IPS-20b (cell line): ENCODE measurements around the gene PPP2R2B.

Experiments used
- H3K27ac ChIP-seq: one replicate; pipeline ENCODE4 v1.5.1; 2013; ENCODE audit warnings: low read length
- H3K27me3 ChIP-seq: 2 replicates; pipeline ENCODE4 v1.6.1; 2013; ENCODE audit warnings: mild to moderate bottlenecking, low read length, inconsistent platforms; ENCODE audit not compliant: insufficient read depth
- H3K36me3 ChIP-seq: 2 replicates; pipeline ENCODE4 v1.6.1; 2013; ENCODE audit warnings: low read depth, mild to moderate bottlenecking, inconsistent platforms, low read length, moderate library complexity; ENCODE audit not compliant: insufficient read depth
- H3K4me1 ChIP-seq: 2 replicates; pipeline ENCODE4 v1.6.1; 2013; ENCODE audit warnings: mild to moderate bottlenecking, control low read depth, inconsistent platforms, low read length, moderate library complexity; ENCODE audit not compliant: insufficient read depth
- H3K4me3 ChIP-seq: 2 replicates; pipeline ENCODE4 v1.5.1; 2013; ENCODE audit warnings: mild to moderate bottlenecking, low read length, inconsistent platforms
- H3K9ac ChIP-seq: 2 replicates; pipeline ENCODE4 v1.6.1; 2013; ENCODE audit warnings: low read depth, mild to moderate bottlenecking, inconsistent platforms, low read length, moderate library complexity
- H3K9me3 ChIP-seq: 2 replicates; pipeline ENCODE4 v1.6.1; 2013; ENCODE audit warnings: mild to moderate bottlenecking, low read depth, low read length, inconsistent platforms; ENCODE audit not compliant: insufficient read depth

Gene PPP2R2B

DNA sequence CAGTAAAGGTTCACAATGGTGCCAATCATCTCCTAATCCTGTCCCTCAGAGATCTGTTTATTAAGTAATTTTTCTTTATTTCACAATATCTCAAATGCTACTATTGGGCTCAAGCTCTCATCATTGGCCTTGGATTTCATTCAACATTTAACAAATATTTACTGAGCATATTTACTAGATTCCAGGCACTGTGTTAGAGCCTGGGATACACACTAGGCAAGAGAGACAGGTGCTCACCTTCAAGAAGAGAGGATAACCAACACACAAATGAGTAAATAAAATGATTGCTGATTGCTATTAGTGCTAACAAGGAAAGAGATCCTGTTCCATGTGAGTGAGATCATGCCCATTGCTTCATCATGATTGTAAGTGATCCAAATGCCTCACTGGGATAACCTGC lies 27.4 kb downstream of the PPP2R2B start:
- Histone ChIP-seq H3K36me3 (no peaks in the 10 kb centered on the region), H3K27ac (no peak overlapping the region), H3K4me1 (peaks cover 16% of the 10 kb centered on the region), H3K27me3 (no peaks in the 10 kb centered on the region), H3K9ac (no peak overlapping the region), H3K4me3 (no peak overlapping the region), H3K9me3 (no peaks in the 10 kb centered on the region)

DNA sequence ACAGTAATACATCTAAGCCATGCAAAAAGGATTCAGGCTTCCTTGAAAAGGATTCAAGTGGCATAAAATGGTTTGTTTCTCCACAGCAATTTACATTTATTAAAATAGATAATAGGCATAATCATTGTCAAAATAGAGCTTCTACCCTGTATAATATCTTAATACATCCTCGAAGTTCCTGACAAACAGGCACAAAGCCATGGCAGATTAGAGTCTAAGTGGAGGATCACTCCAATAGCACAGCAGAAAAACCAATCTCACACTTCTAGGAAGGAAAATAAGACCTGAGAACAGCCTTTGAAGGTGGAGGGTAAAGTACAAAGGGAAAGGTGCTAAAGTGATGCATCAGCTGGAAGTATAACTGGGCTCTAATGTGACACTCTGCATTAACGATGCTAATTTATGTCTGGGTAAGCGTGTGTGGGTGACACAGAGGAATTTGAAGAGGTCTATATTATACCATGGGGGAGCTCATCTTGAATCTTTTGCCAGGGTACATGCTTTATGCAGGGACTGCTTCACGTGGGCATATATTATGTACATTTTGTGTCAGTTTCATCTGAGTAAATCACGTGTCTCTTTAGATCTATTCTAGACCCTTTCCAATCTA lies 28.8 kb downstream of the PPP2R2B start:
- H3K36me3 ChIP-seq = no peaks in the 10 kb centered on the region
- H3K27me3 ChIP-seq = no peaks in the 10 kb centered on the region
- H3K4me3 ChIP-seq = no peak overlapping the region
- H3K9ac ChIP-seq = no peak overlapping the region
- H3K9me3 ChIP-seq = no peaks in the 10 kb centered on the region
- H3K4me1 ChIP-seq = peaks cover 16% of the 10 kb centered on the region
- no peak overlapping the region for H3K27ac ChIP-seq

DNA sequence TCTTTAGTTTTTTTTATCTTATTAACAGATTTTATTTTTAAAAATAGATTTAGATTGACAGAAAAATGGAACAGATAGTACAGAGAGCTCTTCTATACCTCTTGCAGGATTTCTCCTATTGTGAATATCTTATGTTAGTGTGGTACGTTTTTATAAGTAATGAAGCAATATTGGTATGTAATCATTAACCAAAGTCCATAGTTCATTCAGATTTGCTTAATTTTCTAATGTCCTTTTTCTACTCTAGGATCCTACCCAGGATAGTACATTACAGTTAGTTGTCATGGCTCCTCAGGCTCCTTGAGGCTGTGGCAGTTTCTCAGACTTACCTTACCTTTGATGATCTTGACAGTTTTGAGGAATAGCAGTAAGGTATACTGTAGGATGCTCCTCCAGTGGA lies 30.4 kb downstream of the PPP2R2B start:
- Histone ChIP-seq H3K4me1 (peaks cover 16% of the 10 kb centered on the region), H3K27ac (no peak overlapping the region), H3K36me3 (no peaks in the 10 kb centered on the region), H3K4me3 (no peak overlapping the region), H3K9me3 (no peaks in the 10 kb centered on the region; the same call in 1 of the 2 replicates), H3K27me3 (no peaks in the 10 kb centered on the region), H3K9ac (no peak overlapping the region)

DNA sequence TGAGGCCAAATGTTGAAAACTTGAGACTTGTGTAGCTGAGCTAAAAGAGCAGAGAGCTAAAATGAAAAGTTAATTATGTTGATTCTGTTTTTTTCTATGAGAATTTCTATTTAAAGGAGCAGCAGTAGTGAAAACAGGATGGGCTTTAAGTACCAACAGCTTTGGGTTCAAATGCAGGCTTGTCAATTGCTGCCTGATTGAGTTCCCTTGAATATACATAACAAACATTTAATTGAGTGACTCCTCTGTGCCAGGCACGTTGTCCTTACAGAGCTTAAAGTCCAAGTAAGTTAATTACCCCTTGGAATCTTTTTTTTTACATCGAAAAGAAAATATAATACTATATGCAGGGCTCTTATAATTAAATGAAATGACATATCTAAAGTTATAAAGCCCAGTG lies 38.5 kb downstream of the PPP2R2B start:
- no peaks in the 10 kb centered on the region; the same call in 1 of the 2 replicates for H3K9me3 ChIP-seq
- peak overlapping the region; percentile 69; the same call in 1 of the 2 replicates for H3K9ac ChIP-seq
- peaks cover 14% of the 10 kb centered on the region; the same call in 1 of the 2 replicates for H3K4me1 ChIP-seq
- H3K27me3 ChIP-seq = no peaks in the 10 kb centered on the region
- H3K36me3 ChIP-seq = no peaks in the 10 kb centered on the region
- H3K4me3 ChIP-seq = peak overlapping the region; percentile 50
- H3K27ac ChIP-seq = peak overlapping the region; percentile 86

DNA sequence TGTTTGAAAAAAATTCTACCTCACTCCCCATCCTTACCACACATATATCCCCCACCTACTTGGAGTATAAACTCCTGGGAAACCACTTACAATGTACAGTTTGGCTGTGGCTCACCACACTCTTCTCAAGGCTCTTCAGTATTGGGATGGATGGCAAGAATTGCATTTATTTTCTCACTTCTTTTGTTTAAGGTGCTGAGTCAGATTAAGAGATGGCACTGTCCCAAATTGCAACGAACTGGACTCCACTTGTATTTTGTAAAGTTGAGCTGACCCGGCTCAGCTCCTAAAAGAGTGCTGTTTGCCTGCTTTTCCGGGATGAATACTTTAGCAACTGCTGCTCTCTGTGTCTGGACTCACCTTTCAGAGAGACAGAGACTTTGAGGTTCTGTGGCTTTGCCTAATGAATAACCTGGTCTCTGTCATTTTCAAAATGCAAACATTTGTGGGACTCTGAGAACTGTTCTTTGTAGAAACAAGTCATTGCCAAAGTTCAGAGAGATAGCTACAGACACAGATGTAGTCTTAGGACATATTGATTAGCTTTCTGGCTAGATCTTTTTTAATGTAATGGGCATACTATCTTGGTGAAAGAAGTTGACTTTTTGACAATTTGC lies 42.2 kb downstream of the PPP2R2B start:
- H3K4me3 ChIP-seq = no peak overlapping the region

DNA sequence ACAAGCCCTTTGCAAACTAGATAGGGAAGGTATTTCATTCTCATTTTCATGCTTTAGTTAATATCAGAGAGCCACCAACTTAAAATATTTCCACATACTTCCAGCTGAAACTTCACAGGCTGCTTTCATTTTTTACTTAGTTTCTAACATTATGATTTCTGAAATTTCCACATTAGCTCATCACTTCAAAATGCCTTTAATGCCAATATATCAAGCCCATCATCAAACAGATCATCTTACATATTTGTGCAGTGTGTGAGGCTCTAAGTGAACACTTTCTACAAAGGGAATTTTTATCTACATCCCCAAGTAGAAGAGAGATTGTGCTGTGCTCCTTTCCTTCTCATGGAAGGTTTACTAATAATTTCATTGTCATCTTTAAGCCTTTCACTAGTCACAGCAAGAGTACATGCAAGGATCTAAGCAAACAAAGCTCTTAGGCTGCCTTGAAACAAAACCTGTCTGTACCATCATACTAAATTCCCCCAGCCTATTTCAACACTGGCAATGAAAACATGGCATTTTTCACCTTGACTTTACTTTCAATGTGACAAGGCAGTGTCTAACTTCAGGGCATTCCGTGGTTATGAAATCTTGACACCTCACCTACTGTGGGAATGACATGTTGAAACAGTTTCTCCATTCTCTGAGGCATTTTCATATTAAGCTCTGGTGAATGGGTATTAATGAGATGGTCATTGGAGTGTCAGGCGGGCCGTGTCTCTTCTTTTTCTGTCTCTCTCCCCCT lies 45.4 kb downstream of the PPP2R2B start:
- Histone ChIP-seq H3K4me3 (no peak overlapping the region), H3K36me3 (no peaks in the 10 kb centered on the region)

More for the DNA sequence above, 42.2 kb downstream of the PPP2R2B start:
- peaks cover 14% of the 10 kb centered on the region; the same call in 1 of the 2 replicates for H3K4me1 ChIP-seq
- H3K27me3 ChIP-seq = no peaks in the 10 kb centered on the region
- H3K36me3 ChIP-seq = no peaks in the 10 kb centered on the region
- no peak overlapping the region for H3K9ac ChIP-seq
- H3K9me3 ChIP-seq = no peaks in the 10 kb centered on the region
- no peak overlapping the region for H3K27ac ChIP-seq

DNA sequence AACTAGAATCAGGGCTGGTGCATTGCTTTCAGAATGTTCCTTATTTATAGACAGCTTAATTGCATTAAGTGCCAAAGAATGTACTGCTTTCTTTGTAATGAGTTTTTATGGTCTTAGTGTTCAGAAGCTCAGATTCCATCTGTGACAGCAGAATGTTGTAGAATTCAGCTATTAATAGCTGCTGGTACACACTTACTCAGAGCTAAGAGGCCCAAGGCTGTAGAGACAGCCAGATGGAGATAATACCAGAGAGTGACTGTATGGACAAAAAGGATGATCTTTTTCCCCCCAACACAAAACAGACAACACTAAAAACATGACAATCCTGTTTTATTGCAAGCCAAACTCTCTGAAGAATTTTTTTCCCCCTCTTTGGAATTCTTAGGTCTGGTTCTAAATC lies 50.2 kb downstream of the PPP2R2B start:
- no peak overlapping the region for H3K9ac ChIP-seq
- H3K27ac ChIP-seq = no peak overlapping the region
- H3K36me3 ChIP-seq = no peaks in the 10 kb centered on the region
- no peaks in the 10 kb centered on the region for H3K27me3 ChIP-seq
- H3K4me1 ChIP-seq = no peaks in the 10 kb centered on the region
- no peaks in the 10 kb centered on the region for H3K9me3 ChIP-seq
- H3K4me3 ChIP-seq = no peak overlapping the region

More for the DNA sequence above, 45.4 kb downstream of the PPP2R2B start:
- H3K9ac ChIP-seq = no peak overlapping the region
- no peaks in the 10 kb centered on the region for H3K9me3 ChIP-seq
- H3K27me3 ChIP-seq = no peaks in the 10 kb centered on the region
- no peak overlapping the region for H3K27ac ChIP-seq
- H3K4me1 ChIP-seq = no peaks in the 10 kb centered on the region

DNA sequence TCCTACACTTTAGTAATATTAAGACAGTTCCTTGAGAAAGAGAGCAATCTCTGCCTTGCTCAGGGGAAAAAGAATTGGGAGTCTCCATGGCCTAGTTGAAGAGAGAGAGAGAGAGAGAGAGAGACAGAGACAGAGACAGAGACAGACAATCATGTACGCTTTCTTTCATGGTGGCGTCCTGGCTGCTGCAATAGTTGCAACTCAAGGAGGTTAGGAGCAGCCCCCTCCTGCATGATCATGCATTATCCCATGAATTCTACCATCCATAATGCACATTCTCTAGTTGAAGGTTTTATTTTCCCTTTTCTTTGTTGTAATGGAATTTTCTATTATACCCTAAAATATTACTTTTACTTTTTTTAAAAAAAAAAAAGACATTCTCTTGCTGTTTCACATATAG lies 50.7 kb downstream of the PPP2R2B start:
- Histone ChIP-seq H3K27ac (no peak overlapping the region), H3K4me3 (no peak overlapping the region)

DNA sequence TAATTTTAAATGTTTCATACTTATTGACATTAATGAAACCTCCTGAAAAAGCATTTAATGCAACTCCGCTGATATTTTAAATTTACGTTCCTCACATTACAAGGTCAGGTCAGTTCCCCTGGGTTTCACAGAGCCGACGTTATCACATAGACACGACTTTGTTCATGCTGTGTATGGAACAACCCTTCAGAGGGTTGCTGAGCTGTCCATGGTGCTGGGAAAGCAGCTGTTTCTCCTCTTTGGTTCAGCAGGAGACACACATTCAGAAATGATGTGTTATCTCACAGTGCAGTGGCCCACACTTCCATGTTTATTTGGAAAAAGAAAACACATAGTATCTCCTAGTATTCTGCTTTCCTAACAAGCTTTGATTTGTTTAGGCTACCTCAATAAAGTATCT lies 53.5 kb downstream of the PPP2R2B start:
- Histone ChIP-seq H3K36me3 (no peaks in the 10 kb centered on the region), H3K27me3 (no peaks in the 10 kb centered on the region), H3K27ac (no peak overlapping the region), H3K4me3 (no peak overlapping the region), H3K9me3 (no peaks in the 10 kb centered on the region), H3K4me1 (no peaks in the 10 kb centered on the region), H3K9ac (no peak overlapping the region)

More for the DNA sequence above, 50.7 kb downstream of the PPP2R2B start:
- H3K4me1 ChIP-seq = no peaks in the 10 kb centered on the region
- no peaks in the 10 kb centered on the region for H3K9me3 ChIP-seq
- no peak overlapping the region for H3K9ac ChIP-seq
- H3K27me3 ChIP-seq = no peaks in the 10 kb centered on the region
- no peaks in the 10 kb centered on the region for H3K36me3 ChIP-seq

DNA sequence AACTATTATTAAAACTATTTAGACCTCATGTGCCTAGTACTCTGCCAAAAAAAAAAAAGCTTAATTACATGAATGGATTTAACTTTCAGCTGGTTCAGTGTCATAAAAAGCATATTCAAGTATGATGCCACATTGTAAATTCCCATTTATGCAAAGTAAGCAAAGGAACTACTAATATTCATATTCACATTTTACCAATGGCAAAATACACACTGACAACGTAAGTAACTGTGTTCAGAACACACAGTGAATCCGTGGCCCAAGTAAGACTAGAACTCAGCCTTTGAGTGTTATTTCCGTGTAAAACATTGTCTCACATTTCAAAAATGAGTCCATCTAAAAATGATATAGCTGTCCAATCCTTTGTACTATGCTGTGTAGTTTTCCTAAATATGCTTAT lies 56.8 kb downstream of the PPP2R2B start:
- Histone ChIP-seq H3K4me3 (no peak overlapping the region), H3K9ac (no peak overlapping the region), H3K27ac (no peak overlapping the region), H3K4me1 (peaks cover 11% of the 10 kb centered on the region), H3K9me3 (no peaks in the 10 kb centered on the region), H3K36me3 (no peaks in the 10 kb centered on the region), H3K27me3 (no peaks in the 10 kb centered on the region)

DNA sequence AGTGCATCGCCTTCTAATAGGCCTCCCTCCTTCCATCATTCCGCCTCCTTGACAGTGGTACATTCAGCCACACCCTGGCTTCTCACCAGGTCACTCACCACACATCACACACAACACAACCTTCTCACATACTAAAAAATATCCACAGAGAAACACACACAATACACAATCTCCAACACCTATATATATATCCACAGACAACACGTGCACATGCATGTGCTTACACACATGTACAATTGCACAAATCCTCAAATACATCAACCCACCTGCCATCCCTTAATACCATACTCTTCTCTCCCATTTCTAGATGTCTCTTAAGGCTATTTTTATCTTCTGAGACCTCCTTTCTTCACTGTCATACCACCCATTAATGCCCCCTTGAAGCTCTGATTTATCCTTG lies 57.6 kb downstream of the PPP2R2B start:
- Histone ChIP-seq H3K9me3 (no peaks in the 10 kb centered on the region), H3K9ac (no peak overlapping the region), H3K4me3 (no peak overlapping the region), H3K27me3 (no peaks in the 10 kb centered on the region), H3K4me1 (peaks cover 18% of the 10 kb centered on the region), H3K27ac (no peak overlapping the region), H3K36me3 (no peaks in the 10 kb centered on the region)

DNA sequence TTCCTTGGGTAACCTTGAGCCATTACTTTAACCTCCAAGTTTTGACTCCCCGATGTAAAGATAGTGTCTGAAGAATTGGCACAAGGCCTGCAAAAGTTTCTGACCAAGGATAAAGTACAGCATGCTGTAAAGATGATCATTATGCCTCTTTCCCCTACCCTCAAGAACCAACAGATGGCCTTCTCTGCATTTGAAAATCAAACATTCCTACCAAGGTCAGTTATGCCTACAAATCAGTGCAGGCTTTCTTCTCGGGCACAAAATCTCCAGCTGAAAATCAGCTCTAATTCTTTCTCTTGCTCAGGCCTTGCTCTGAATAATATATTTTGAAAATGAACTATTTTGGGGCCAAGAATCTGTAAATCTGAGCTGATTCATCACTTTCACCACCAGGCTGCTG lies 59.7 kb downstream of the PPP2R2B start:
- Histone ChIP-seq H3K4me3 (no peak overlapping the region), H3K9ac (no peak overlapping the region), H3K36me3 (no peaks in the 10 kb centered on the region), H3K27me3 (no peaks in the 10 kb centered on the region), H3K27ac (no peak overlapping the region), H3K9me3 (no peaks in the 10 kb centered on the region), H3K4me1 (peaks cover 36% of the 10 kb centered on the region)
